ENCODE measurements around the gene PDCD1. TPM values are rescaled to one million over a fixed set of nuclear protein-coding genes. Genes with fewer than 3 reads are reported as not detected.

The PDCD1 gene
- total RNA-seq, 1 donor from 2014 or later, result 3.3 TPM

- peaks cover 8% of the 10 kb centered on the region for H3K27me3 ChIP-seq (ENCODE audit: low read depth)
Observed at GRCh38 chr2:241817126-241817820, 41.4 kb downstream of the PDCD1 start.

GRCh38 chr2:241816431-241817121 is 42.1 kb downstream of the PDCD1 start:
- H3K27me3 ChIP-seq (ENCODE audit: low read depth), result peaks cover 7% of the 10 kb centered on the region
- no peaks in the 10 kb centered on the region for H3K9me3 ChIP-seq (replicated peaks)
- H3K36me3 ChIP-seq, result no peaks in the 10 kb centered on the region
- no peak overlapping the region for H3K27ac ChIP-seq (replicated peaks)
- H3K4me3 ChIP-seq, result no peak overlapping the region
- no peak for TF ChIP-seq CTCF (IDR thresholded peaks at IDR 0.05; ENCODE audit: borderline replicate concordance)
- peaks cover 11% of the 10 kb centered on the region for H3K4me1 ChIP-seq
- DNase-seq, result no peak
- intact Hi-C loops (cut with micrococcal nuclease), result no loop called here

More at GRCh38 chr2:241817126-241817820, 41.4 kb downstream of the PDCD1 start:
- H3K36me3 ChIP-seq, result no peaks in the 10 kb centered on the region
- intact Hi-C loops (cut with micrococcal nuclease), result no loop called here
- H3K4me1 ChIP-seq, result peaks cover 8% of the 10 kb centered on the region
- H3K9me3 ChIP-seq (replicated peaks), result no peaks in the 10 kb centered on the region
- DNase-seq, result no peak
- no peak overlapping the region for H3K4me3 ChIP-seq
- no peak overlapping the region for H3K27ac ChIP-seq (replicated peaks)
- no peak for TF ChIP-seq CTCF (IDR thresholded peaks at IDR 0.05; ENCODE audit: borderline replicate concordance)

- no peaks in the 10 kb centered on the region for H3K27me3 ChIP-seq (ENCODE audit: low read depth)
- intact Hi-C loops (cut with micrococcal nuclease), result no loop called here
- no peak overlapping the region for H3K4me3 ChIP-seq
- H3K4me1 ChIP-seq, result peaks cover 19% of the 10 kb centered on the region
- DNase-seq, result no peak
- H3K36me3 ChIP-seq, result no peaks in the 10 kb centered on the region
- no peak for TF ChIP-seq CTCF (IDR thresholded peaks at IDR 0.05; ENCODE audit: borderline replicate concordance)
- no peak overlapping the region for H3K27ac ChIP-seq (replicated peaks)
- H3K9me3 ChIP-seq (replicated peaks), result no peaks in the 10 kb centered on the region
Observed at GRCh38 chr2:241815477-241816430, 42.9 kb downstream of the PDCD1 start.

GRCh38 chr2:241814643-241815476 is 43.8 kb downstream of the PDCD1 start:
- H3K27ac ChIP-seq (replicated peaks), result no peak overlapping the region
- intact Hi-C loops (cut with micrococcal nuclease), result no loop called here

More at GRCh38 chr2:241814643-241815476, 43.8 kb downstream of the PDCD1 start:
- Histone ChIP-seq H3K36me3 (no peaks in the 10 kb centered on the region), H3K4me3 (no peak overlapping the region), H3K4me1 (peaks cover 28% of the 10 kb centered on the region), H3K27me3 (ENCODE audit: low read depth) (no peaks in the 10 kb centered on the region), H3K9me3 (replicated peaks) (no peaks in the 10 kb centered on the region)
- DNase-seq, result no peak
- TF ChIP-seq CTCF (IDR thresholded peaks at IDR 0.05; ENCODE audit: borderline replicate concordance), result no peak
